SKM-1 (cell line): ENCODE results near the gene TMEM144.
"Not testable (repeated sequence)": the region's sequence is repeated elsewhere in the genome, so short reads cannot be mapped to it uniquely, and the experiment has no call there.

Experiments used
- DNase-seq: peaks from one replicate; lab custom pipeline; 2025; ENCODE audit not compliant: unreplicated experiment; lab: John Stamatoyannopoulos, UW

Gene TMEM144

GRCh38 chr4:158234671-158235070, 24.4 kb downstream of the TMEM144 start:
- DNase-seq: no peak

GRCh38 chr4:158236304-158237030, 26.2 kb downstream of the TMEM144 start:
- no peak for DNase-seq

- no peak for DNase-seq
Observed at GRCh38 chr4:158238575-158238974, 28.3 kb downstream of the TMEM144 start.

GRCh38 chr4:158239196-158239595, 28.9 kb downstream of the TMEM144 start:
- no peak for DNase-seq

- DNase-seq: no peak
Observed at GRCh38 chr4:158243071-158243470, 32.8 kb downstream of the TMEM144 start.

- DNase-seq: no peak
Observed at GRCh38 chr4:158250321-158250720, 40.0 kb downstream of the TMEM144 start.

GRCh38 chr4:158253350-158253980, 43.2 kb downstream of the TMEM144 start:
- DNase-seq: peak; percentile 57

- no peak for DNase-seq
Observed at GRCh38 chr4:158254292-158254691, 44.0 kb downstream of the TMEM144 start.

- DNase-seq: peak; percentile 15
Observed at GRCh38 chr4:158255727-158256324, 45.5 kb downstream of the TMEM144 start.

- DNase-seq: no peak
Observed at GRCh38 chr4:158259955-158260575, 49.8 kb downstream of the TMEM144 start.

- no peak for DNase-seq
Observed at GRCh38 chr4:158261480-158261879, 51.2 kb downstream of the TMEM144 start.

GRCh38 chr4:158268553-158268952, 58.3 kb downstream of the TMEM144 start:
- no peak for DNase-seq

GRCh38 chr4:158274636-158275035, 64.3 kb downstream of the TMEM144 start:
- peak; percentile 24 for DNase-seq

GRCh38 chr4:158277558-158277957, 67.3 kb downstream of the TMEM144 start:
- no peak for DNase-seq

GRCh38 chr4:158279052-158279451, 68.8 kb downstream of the TMEM144 start:
- not testable (repeated sequence) for DNase-seq

- DNase-seq: no peak
Observed at GRCh38 chr4:158280856-158281255, 70.6 kb downstream of the TMEM144 start.

- DNase-seq: no peak
Observed at GRCh38 chr4:158282252-158282651, 72.0 kb downstream of the TMEM144 start.

GRCh38 chr4:158285429-158286216, 75.3 kb downstream of the TMEM144 start:
- DNase-seq: no peak

- DNase-seq: no peak
Observed at GRCh38 chr4:158290912-158291311, 80.6 kb downstream of the TMEM144 start.

- no peak for DNase-seq
Observed at GRCh38 chr4:158291334-158292055, 81.2 kb downstream of the TMEM144 start.
